ENCODE measurements around the gene CDK5R2. TPM values are rescaled to one million over a fixed set of nuclear protein-coding genes. Genes with fewer than 3 reads are reported as not detected.

Gene CDK5R2
- total and polyA plus RNA-seq, 7 donors = 0.14 to 0.48 (median 0.36) TPM; not detected in 4

DNA sequence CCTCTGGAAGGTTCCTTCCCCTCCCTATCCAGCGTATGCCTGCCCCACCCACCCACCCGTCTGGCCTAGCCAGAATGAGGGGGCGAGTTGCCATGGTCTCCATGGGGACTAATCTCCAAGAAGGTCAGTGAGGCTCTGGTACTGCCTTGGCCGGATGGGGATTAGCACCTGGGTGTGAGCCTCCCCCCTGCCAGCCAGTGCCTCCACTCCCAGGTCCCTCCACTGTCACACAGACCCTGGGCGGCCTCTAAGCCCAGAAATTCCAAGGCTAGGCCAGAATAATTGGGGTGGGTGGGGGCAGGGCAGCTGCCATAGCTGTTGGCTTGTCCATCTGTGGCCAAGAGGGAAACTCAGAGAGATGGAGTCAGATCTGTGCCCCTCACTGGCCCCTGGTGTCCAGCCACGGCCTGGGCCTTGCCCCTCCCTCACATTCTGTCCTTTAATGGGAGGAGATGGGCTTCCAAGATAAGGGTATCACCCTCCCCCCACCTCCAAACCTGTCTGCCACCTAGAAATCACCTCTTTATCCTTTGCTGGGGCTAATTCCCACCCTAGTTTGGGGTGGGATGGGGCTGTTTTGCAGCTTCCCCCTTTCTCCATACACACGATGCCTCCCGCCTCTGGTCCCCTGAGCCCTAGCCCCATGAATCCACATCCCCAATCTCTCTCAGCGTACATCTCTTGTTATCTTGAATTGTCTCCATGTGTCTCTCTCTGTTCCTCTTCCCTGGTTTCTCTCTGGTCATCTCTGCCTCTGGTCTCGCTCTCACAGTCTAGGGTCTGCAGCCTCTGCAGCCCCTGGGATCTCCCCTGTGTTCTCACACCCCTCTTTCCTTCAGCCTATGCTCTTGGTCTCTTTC, 39.8 kb downstream of the CDK5R2 start:
- 54 to 70% methylated on average over 10 of the region's 10 CpGs for WGBS, 2 donors
- intact Hi-C loops (cut with DNase I) = loop anchor here (10.0 kb wide), 1 partner anchor 156 kb away; no protein-coding TSS in a partner anchor
- Histone ChIP-seq H3K27ac (no peak overlapping the region), H3K9me3 (no peaks in the 10 kb centered on the region), H3K4me1 (peaks cover 0 to 35% (median 31%) of the 10 kb centered on the region in 4 donors), H3K36me3 (no peaks in the 10 kb centered on the region), H3K27me3 (peaks cover 44 to 98% (median 78%) of the 10 kb centered on the region in 3 donors), H3K4me3 (no peak overlapping the region)
- no peak for DNase-seq
- TF ChIP-seq, protein P1, sequence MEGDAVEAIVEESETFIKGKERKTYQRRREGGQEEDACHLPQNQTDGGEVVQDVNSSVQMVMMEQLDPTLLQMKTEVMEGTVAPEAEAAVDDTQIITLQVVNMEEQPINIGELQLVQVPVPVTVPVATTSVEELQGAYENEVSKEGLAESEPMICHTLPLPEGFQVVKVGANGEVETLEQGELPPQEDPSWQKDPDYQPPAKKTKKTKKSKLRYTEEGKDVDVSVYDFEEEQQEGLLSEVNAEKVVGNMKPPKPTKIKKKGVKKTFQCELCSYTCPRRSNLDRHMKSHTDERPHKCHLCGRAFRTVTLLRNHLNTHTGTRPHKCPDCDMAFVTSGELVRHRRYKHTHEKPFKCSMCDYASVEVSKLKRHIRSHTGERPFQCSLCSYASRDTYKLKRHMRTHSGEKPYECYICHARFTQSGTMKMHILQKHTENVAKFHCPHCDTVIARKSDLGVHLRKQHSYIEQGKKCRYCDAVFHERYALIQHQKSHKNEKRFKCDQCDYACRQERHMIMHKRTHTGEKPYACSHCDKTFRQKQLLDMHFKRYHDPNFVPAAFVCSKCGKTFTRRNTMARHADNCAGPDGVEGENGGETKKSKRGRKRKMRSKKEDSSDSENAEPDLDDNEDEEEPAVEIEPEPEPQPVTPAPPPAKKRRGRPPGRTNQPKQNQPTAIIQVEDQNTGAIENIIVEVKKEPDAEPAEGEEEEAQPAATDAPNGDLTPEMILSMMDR (IDR thresholded peaks at IDR 0.05) = no peak
- TF ChIP-seq POLR2A (IDR thresholded peaks at IDR 0.05) = no peak
- TF ChIP-seq POLR2AphosphoS5 (IDR thresholded peaks at IDR 0.05) = no peak
- no peak for TF ChIP-seq EP300 (IDR thresholded peaks at IDR 0.05)

DNA sequence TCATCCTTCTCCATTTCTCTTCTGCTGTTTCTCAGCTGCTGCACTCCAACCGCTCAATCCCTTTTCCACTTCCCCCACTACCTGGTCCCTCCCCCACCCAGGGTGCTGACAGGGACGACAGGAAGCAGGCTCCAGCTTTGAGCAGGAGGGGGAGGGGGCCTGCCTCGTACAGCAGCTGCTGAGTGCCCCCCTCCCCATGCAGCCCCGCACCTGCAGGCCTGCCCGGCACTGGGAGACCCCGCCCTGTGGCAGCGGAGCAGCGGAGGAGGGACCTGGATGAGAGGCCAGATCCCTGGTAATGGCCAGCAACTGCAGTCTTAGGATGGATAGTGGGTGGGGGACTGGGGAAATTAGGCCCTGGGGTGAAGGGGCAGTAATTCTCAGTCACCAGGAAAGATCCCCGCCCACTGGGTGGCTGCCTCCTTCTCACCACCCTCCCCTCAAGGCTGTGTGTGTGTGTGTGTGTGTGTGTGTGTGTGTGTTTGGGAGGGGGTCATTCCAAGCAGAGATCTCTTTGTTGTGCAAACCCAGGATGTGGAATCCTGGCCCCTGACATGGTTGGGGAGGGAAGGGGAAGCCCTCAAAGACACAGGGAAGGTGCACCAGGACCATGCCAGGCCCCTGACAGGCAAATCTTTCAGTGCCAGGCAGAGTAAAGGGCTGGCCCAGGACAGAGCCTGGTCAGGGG, 40.6 kb downstream of the CDK5R2 start:
- no peak overlapping the region for H3K27ac ChIP-seq
- WGBS, 2 donors = 13 to 14% methylated on average over 9 of the region's 9 CpGs
- no peaks in the 10 kb centered on the region for H3K9me3 ChIP-seq
- H3K27me3 ChIP-seq = peaks cover 40 to 98% (median 74%) of the 10 kb centered on the region in 3 donors
- intact Hi-C loops (cut with DNase I) = loop anchor here (10.0 kb wide), 1 partner anchor 155 kb away; no protein-coding TSS in a partner anchor
- TF ChIP-seq POLR2A (IDR thresholded peaks at IDR 0.05) (no peak), POLR2AphosphoS5 (IDR thresholded peaks at IDR 0.05) (no peak), EP300 (IDR thresholded peaks at IDR 0.05) (no peak)
- TF ChIP-seq, protein P1 (IDR thresholded peaks at IDR 0.05) = no peak
- H3K4me1 ChIP-seq = peaks cover 0 to 33% (median 30%) of the 10 kb centered on the region in 4 donors
- H3K4me3 ChIP-seq = no peak overlapping the region
- no peak for DNase-seq
- H3K36me3 ChIP-seq = no peaks in the 10 kb centered on the region

DNA sequence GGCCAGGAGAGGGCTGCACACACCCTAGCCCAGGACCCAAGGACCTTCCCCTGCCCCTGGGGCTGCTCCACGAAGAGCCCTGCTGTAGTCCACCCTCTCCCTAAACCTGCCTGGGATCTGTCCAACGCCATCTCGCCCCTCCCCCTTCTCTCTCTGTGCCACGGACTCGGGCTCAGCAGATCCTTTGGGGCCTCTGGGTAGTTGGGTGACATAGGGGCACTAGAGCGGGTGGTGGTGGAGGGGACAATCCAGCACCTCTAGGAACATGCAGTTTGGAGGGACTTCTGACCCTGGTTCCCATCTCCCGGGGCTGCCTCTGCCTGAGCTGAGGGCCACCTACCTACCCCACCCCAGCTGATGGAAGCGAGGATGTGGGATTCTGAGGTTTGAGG, 41.1 kb downstream of the CDK5R2 start:
- Histone ChIP-seq H3K27me3 (peaks cover 35 to 98% (median 73%) of the 10 kb centered on the region in 3 donors), H3K9me3 (no peaks in the 10 kb centered on the region), H3K36me3 (no peaks in the 10 kb centered on the region), H3K4me1 (peaks cover 0 to 33% (median 30%) of the 10 kb centered on the region in 4 donors), H3K27ac (no peak overlapping the region), H3K4me3 (no peak overlapping the region)
- 20 to 24% methylated on average over 8 of the region's 8 CpGs for WGBS, 2 donors
- TF ChIP-seq EP300 (IDR thresholded peaks at IDR 0.05) (no peak), POLR2A (IDR thresholded peaks at IDR 0.05) (no peak), POLR2AphosphoS5 (IDR thresholded peaks at IDR 0.05) (no peak)
- TF ChIP-seq, protein P1 (IDR thresholded peaks at IDR 0.05) = no peak
- intact Hi-C loops (cut with DNase I) = no loop called here
- no peak for DNase-seq

GRCh38 chr2:219001100-219001576, 41.7 kb downstream of the CDK5R2 start:
- Histone ChIP-seq H3K9me3 (no peaks in the 10 kb centered on the region), H3K4me1 (peaks cover 0 to 27% (median 24%) of the 10 kb centered on the region in 4 donors), H3K27me3 (peaks cover 34 to 98% (median 75%) of the 10 kb centered on the region in 3 donors), H3K27ac (no peak overlapping the region), H3K4me3 (no peak overlapping the region), H3K36me3 (no peaks in the 10 kb centered on the region)
- 3 to 7% methylated on average over 26 of the region's 26 CpGs for WGBS, 2 donors
- TF ChIP-seq POLR2AphosphoS5 (IDR thresholded peaks at IDR 0.05) = no peak
- no peak for TF ChIP-seq EP300 (IDR thresholded peaks at IDR 0.05)
- TF ChIP-seq POLR2A (IDR thresholded peaks at IDR 0.05) = no peak
- TF ChIP-seq, protein P1 (IDR thresholded peaks at IDR 0.05) = no peak
- intact Hi-C loops (cut with DNase I) = no loop called here
- DNase-seq = no peak
